ENCODE data around the gene C1QTNF3.

Gene C1QTNF3

DNA sequence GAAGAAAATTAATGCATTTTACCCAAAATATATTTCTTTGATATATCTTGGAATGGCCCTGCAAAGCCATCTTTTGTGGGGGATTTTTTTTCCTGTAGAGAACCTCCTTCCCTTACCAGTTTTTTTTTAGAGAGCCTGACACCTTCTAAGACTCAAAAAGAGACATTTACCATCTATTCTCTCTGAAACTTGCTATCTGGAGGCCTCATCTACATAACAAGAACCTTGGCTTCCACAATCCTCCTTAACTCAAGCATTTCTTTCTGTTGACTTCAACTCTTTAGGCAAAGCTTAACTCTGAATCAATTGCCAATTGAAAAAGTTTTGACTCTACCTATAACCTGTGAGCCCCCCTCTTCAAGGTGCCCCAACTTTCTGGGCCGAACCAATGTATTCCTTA is 64.7 kb downstream of the C1QTNF3 start:
- TF ChIP-seq ZNF274 (IDR thresholded peaks at IDR 0.05; ENCODE audit: low read depth, low read length), result no peak
- no peak overlapping the region for H3K4me3 ChIP-seq (ENCODE audit: low read length)

GRCh38 chr5:33976307-33976706 is 66.7 kb downstream of the C1QTNF3 start:
- TF ChIP-seq ZNF274 (IDR thresholded peaks at IDR 0.05; ENCODE audit: low read depth, low read length), result no peak
- H3K4me3 ChIP-seq (ENCODE audit: low read length), result no peak overlapping the region

DNA sequence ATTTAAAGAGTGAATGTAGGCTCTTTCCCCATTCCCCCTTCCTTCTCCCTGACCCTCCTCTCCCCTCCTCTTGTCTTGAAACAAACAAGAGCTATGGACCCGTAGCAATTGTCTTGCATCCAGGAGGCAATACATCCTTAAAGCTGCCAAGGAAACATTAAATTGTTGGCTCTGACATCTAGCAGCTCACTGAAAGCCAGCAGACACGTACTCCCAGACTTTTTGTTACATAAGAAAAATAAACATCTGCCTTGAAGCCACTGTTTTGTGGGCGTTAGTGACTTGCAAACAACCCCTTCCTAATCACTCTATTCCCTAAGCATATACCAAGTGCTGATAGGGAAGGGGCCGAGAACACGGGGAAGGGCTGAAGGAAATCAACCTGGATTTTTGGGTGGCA is 67.2 kb downstream of the C1QTNF3 start:
- TF ChIP-seq ZNF274 (IDR thresholded peaks at IDR 0.05; ENCODE audit: low read depth, low read length), result no peak
- H3K4me3 ChIP-seq (ENCODE audit: low read length), result no peak overlapping the region

DNA sequence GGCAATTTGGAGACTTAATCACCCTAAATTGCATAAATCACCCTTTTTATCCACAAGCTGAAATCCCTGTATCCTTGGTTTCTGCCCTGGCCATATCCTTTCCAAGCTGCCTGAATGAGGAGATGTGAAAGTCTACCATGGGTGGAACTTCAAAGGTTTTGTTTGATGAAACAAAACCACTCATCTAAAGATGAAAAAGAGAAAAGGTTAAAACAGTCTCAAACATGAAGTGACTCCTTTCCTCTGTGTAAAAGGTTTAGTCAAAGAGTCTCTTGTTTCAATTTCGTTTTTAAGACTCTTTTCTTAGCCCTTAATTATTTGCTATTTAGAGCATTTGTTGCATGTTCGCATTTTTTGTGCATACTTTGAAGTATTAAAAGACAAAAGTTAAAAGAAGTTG is 69.7 kb downstream of the C1QTNF3 start:
- TF ChIP-seq ZNF274 (IDR thresholded peaks at IDR 0.05; ENCODE audit: low read depth, low read length), result no peak
- no peak overlapping the region for H3K4me3 ChIP-seq (ENCODE audit: low read length)

- H3K4me3 ChIP-seq (ENCODE audit: low read length), result no peak overlapping the region
- no peak for TF ChIP-seq ZNF274 (IDR thresholded peaks at IDR 0.05; ENCODE audit: low read depth, low read length)
These were observed 73.2 kb downstream of the C1QTNF3 start for GRCh38 chr5:33969572-33970452.

DNA sequence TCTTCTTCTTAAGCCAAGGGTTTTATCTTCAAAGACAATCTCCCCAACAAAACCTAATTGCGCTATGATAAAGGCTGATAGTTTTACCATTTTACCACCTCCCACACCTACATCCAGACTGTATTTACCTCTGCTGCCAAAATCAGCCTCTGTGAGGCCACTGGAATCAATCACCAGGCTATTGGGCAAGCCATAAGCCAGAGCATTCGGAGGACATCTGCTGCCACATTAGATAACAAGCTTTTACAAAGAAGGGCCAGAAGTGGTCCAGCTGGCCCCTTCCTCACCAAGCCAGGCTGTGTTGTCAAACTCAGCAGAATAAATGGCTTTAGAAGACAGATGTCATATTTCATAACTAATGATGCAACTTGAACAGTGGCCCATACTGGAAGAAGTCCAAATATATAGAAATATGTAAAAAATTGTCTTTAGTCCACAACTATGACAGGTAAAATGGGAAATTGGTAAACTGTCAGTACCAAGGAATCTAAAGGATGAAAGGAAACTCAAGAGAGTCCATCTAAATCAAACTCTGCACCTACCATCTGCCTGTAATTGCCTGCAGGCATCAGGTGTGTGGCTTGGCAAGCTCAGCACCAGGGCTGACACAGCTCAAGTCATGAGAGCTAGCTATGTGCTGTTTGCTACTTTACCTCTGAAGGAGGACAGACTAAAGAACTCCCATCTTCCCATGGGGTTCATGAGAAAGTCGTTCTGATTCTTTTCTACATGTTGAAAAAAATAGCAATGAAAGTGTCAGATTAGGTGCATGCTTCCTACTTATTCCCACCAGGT is 74.6 kb downstream of the C1QTNF3 start:
- no peak overlapping the region for H3K4me3 ChIP-seq (ENCODE audit: low read length)
- no peak for TF ChIP-seq ZNF274 (IDR thresholded peaks at IDR 0.05; ENCODE audit: low read depth, low read length)

All from GM08714 (cell line).